HG03095 (cell line): ENCODE data around the gene REPS1.

Source experiments
- ATAC-seq: cut with Tn5 transposase; IDR thresholded peaks from one replicate; pipeline ENCODE4 v1.9.1; 2021; ENCODE audit warnings: moderate library complexity; ENCODE audit not compliant: unreplicated experiment

Gene REPS1

DNA sequence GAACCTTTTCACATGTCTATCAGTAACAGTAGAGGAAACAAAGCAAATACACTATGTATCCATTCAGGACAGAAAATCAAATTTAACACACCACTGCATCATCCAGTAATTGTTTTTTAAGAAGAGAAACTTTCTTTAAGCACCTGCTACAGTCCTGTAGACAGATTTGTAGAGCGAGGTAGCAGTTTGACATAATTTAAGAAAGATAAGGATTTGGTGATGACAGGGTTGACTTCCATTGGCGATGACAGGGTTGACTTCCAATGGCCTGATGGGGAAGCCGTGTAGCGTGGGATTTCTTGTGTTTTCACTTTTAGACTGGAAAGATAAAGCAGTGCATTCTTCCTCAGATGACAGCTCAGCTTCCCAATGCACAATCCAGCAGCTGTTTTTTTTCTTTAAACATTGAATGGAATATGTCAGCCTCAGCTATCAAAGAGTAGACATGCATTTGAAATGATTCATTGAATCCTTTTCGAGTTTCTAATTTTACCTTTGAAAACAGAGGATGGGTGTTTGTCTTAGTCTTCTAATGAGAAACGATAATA is 123.6 kb downstream of the REPS1 start:
- ATAC-seq: no peak

DNA sequence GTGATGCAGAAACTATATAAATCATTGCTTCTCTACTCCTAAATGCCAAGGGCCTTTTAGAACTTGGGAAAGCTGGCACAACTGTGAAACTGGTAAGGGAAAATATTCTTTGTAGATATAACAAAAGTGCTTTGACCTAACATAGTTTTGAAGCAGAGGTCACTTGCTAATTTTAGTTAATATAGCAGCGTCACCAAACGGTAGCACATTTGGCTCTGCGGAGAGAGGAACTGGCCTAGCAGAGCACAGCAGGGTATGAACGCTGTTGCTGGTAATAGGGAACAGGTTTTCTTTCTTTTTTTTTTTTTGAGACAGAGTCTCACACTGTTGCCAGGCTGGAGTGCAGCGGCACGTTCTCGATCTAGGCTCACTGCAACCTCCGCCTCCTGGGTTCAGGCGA is 124.7 kb downstream of the REPS1 start:
- no peak for ATAC-seq

- ATAC-seq: no peak
Measured at GRCh38 chr6:138862456-138862855, 125.6 kb downstream of the REPS1 start.

GRCh38 chr6:138857775-138858174 is 130.3 kb downstream of the REPS1 start:
- ATAC-seq: no peak

- ATAC-seq: no peak
Measured at GRCh38 chr6:138856654-138857053, 131.4 kb downstream of the REPS1 start.
